PFSK-1 (cell line): Measurements from ENCODE around the gene GABRR3.

Experiments used
- FOXP2 ChIP-seq: optimal IDR thresholded peaks from 2 replicates; pipeline ENCODE3; 2011; ENCODE audit warnings: borderline replicate concordance, control low read depth, inconsistent platforms; ENCODE audit not compliant: insufficient read depth; ENCODE audit errors: extremely low read length, extremely low read depth
- POLR2AphosphoS5 ChIP-seq: IDR thresholded peaks from 2 replicates; pipeline ENCODE4 v1.6.1; 2012; ENCODE audit warnings: low read depth, mild to moderate bottlenecking, control low read depth, low read length, moderate library complexity
- REST ChIP-seq, 2 experiments: IDR thresholded peaks; 2 replicates each; pipeline versions ENCODE4 v1.6.1 to v1.8.0; 2011 to 2012; ENCODE audit warnings: low read depth in 2 of 2, low read length in 2 of 2, control low read depth in 1 of 2, inconsistent platforms in 1 of 2, mild to moderate bottlenecking in 1 of 2, moderate library complexity in 1 of 2; ENCODE audit not compliant: insufficient read depth in 1 of 2
- SIN3A ChIP-seq: IDR thresholded peaks from 2 replicates; pipeline ENCODE4 v1.6.1; 2012; ENCODE audit warnings: mild to moderate bottlenecking, low read length, moderate library complexity, borderline replicate concordance; ENCODE audit not compliant: insufficient read depth
- TAF1 ChIP-seq: IDR thresholded peaks from 2 replicates; pipeline ENCODE4 v1.6.1; 2012; ENCODE audit warnings: low read length, control low read depth, borderline replicate concordance; ENCODE audit not compliant: insufficient read depth

GRCh38 chr3:97981886-97982285 is 53.2 kb downstream of the GABRR3 start:
- no peak for TF ChIP-seq REST (IDR thresholded peaks at IDR 0.05; ENCODE audit: insufficient read depth in 1 of 2, low read depth in 2 of 2, low read length in 2 of 2)
- TF ChIP-seq TAF1 = no peak
- TF ChIP-seq POLR2AphosphoS5 = no peak
- no peak for TF ChIP-seq FOXP2
- TF ChIP-seq SIN3A = no peak
